ENCODE data around the gene ATP5F1D.

GRCh38 chr19:1250437-1251260 is 9.1 kb downstream of the ATP5F1D start:
- TF ChIP-seq, protein P1, sequence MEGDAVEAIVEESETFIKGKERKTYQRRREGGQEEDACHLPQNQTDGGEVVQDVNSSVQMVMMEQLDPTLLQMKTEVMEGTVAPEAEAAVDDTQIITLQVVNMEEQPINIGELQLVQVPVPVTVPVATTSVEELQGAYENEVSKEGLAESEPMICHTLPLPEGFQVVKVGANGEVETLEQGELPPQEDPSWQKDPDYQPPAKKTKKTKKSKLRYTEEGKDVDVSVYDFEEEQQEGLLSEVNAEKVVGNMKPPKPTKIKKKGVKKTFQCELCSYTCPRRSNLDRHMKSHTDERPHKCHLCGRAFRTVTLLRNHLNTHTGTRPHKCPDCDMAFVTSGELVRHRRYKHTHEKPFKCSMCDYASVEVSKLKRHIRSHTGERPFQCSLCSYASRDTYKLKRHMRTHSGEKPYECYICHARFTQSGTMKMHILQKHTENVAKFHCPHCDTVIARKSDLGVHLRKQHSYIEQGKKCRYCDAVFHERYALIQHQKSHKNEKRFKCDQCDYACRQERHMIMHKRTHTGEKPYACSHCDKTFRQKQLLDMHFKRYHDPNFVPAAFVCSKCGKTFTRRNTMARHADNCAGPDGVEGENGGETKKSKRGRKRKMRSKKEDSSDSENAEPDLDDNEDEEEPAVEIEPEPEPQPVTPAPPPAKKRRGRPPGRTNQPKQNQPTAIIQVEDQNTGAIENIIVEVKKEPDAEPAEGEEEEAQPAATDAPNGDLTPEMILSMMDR (conservative IDR thresholded peaks at IDR 0.05; ENCODE audit: low read length): no peak
- no peak for TF ChIP-seq EZH2phosphoT487 (IDR thresholded peaks at IDR 0.05; ENCODE audit: borderline replicate concordance)

All from Loucy (cell line).